SK-N-SH (cell line): ENCODE results near the gene NCLN. TPM values are rescaled to one million over a fixed set of nuclear protein-coding genes. Genes with fewer than 3 reads are reported as not detected.

Source experiments
- CTCF ChIA-PET: fragments of 300-600, 350-600 bp; formaldehyde crosslinking; extraction: SDS; loops from one replicate; lab custom pipeline; 2021; lab: Yijun Ruan, JAX
- POLR2A ChIA-PET: fragments of 350-600 bp; sonication (Branson Sonifier 250); formaldehyde crosslinking; extraction: SDS; loops from one replicate; lab custom pipeline; 2020; ENCODE audit warnings: antibody characterized with exemption, inconsistent platforms; lab: Yijun Ruan, JAX
- DNase-seq: peaks from one replicate; pipeline ENCODE4 v3.0.0; 2012
- H2AFZ ChIP-seq: fragments of 200-600 bp; sonication (generic); 2 replicates; pipeline ENCODE4 v1.8.1; 2016; ENCODE audit warnings: antibody characterized with exemption, mild to moderate bottlenecking, low read depth
- H3F3A ChIP-seq: fragments of 200-600 bp; sonication (generic); replicated peaks from 2 replicates; pipeline ENCODE3; 2016; ENCODE audit warnings: antibody characterized with exemption, mild to moderate bottlenecking; ENCODE audit not compliant: insufficient read depth
- H3K27ac ChIP-seq, 2 experiments: fragments of 200-500 bp in 1 of 2; fragments of 200-600 bp in 1 of 2; sonication (Bioruptor generic) in 1 of 2; sonication (generic), shearing (Covaris generic) in 1 of 2; 2 replicates each; pipeline versions ENCODE4 v1.5.1 to v1.6.1; 2014 to 2016; ENCODE audit warnings: low read depth in 2 of 2, inconsistent platforms in 1 of 2, low read length in 1 of 2, mild to moderate bottlenecking in 1 of 2, mixed read lengths in 1 of 2
- H3K27me3 ChIP-seq: fragments of 200-600 bp; sonication (generic), shearing (Covaris generic); 2 replicates; pipeline ENCODE4 v1.6.1; 2016; ENCODE audit warnings: mixed run types; ENCODE audit not compliant: insufficient read depth
- H3K36me3 ChIP-seq, 2 experiments: fragments of 200-500 bp in 1 of 2; fragments of 200-600 bp in 1 of 2; sonication (Bioruptor generic) in 1 of 2; sonication (generic) in 1 of 2; replicated peaks in 1 of 2; 2 replicates each; pipeline versions ENCODE3 to v1.5.1; 2014 to 2016; ENCODE audit warnings: low read length in 1 of 2, mild to moderate bottlenecking in 1 of 2; ENCODE audit not compliant: insufficient read depth in 2 of 2, control insufficient read depth in 1 of 2
- H3K4me1 ChIP-seq, 2 experiments: fragments of 200-500 bp in 1 of 2; fragments of 200-600 bp in 1 of 2; sonication (Bioruptor generic) in 1 of 2; sonication (generic), shearing (Covaris generic) in 1 of 2; 2 replicates each; pipeline versions ENCODE4 v1.5.1 to v1.6.1; 2014 to 2016; ENCODE audit warnings: low read depth in 1 of 2, low read length in 1 of 2, mixed run types in 1 of 2; ENCODE audit not compliant: insufficient read depth in 2 of 2, control insufficient read depth in 1 of 2
- H3K4me2 ChIP-seq: fragments of 200-600 bp; sonication (generic), shearing (Covaris generic); 2 replicates; pipeline ENCODE4 v1.6.1; 2017; ENCODE audit warnings: mixed run types
- H3K4me3 ChIP-seq, 2 experiments: fragments of 200-500 bp in 1 of 2; fragments of 200-600 bp in 1 of 2; sonication (Bioruptor generic) in 1 of 2; sonication (generic), shearing (Covaris generic) in 1 of 2; 2 replicates each; pipeline versions ENCODE4 v1.5.1 to v1.8.1; 2014 to 2016; ENCODE audit warnings: low read depth in 2 of 2, inconsistent platforms in 1 of 2, low read length in 1 of 2, mild to moderate bottlenecking in 1 of 2, mixed read lengths in 1 of 2, moderate library complexity in 1 of 2
- H3K79me2 ChIP-seq: fragments of 200-600 bp; sonication (generic); 2 replicates; pipeline ENCODE4 v1.8.1; 2017; ENCODE audit warnings: mild to moderate bottlenecking; ENCODE audit not compliant: insufficient read depth
- H3K9ac ChIP-seq: fragments of 200-600 bp; sonication (generic); 2 replicates; pipeline ENCODE4 v1.6.1; 2017; ENCODE audit warnings: mixed run types
- H3K9me2 ChIP-seq: fragments of 200-600 bp; sonication (generic); 2 replicates; pipeline ENCODE4 v1.6.1; 2017; ENCODE audit warnings: mixed run types
- H3K9me3 ChIP-seq: fragments of 200-600 bp; sonication (generic); 2 replicates; pipeline ENCODE4 v1.6.1; 2017; ENCODE audit warnings: mixed run types, mild to moderate bottlenecking, moderate library complexity
- H4K20me1 ChIP-seq: fragments of 200-600 bp; sonication (generic); 2 replicates; pipeline ENCODE4 v1.6.1; 2017; ENCODE audit warnings: mild to moderate bottlenecking, mixed run types; ENCODE audit not compliant: insufficient read depth
- CHD2 ChIP-seq: fragments of 150-350 bp; IDR thresholded peaks from 2 replicates; pipeline ENCODE4 v1.6.1; 2018; ENCODE audit warnings: low read length; ENCODE audit not compliant: partially characterized antibody
- ELF1 ChIP-seq: IDR thresholded peaks from 2 replicates; pipeline ENCODE4 v1.4.0; 2012
- FOXM1 ChIP-seq: IDR thresholded peaks from 2 replicates; pipeline ENCODE4 v1.4.0; 2012; ENCODE audit warnings: low read depth, mild to moderate bottlenecking
- GATA2 ChIP-seq: sonication (generic); formaldehyde crosslinking; IDR thresholded peaks from 2 replicates; pipeline ENCODE4 v1.5.0; 2020; ENCODE audit warnings: mild to moderate bottlenecking, missing genetic modification reagents
- IRF3 ChIP-seq: fragments of 150-350 bp; IDR thresholded peaks from 2 replicates; pipeline ENCODE4 v1.6.1; 2016; ENCODE audit warnings: mild to moderate bottlenecking, low read depth, low read length
- MAX ChIP-seq: IDR thresholded peaks from 2 replicates; pipeline ENCODE4 v1.4.0; 2012; ENCODE audit warnings: low read depth
- PBX3 ChIP-seq: IDR thresholded peaks from 2 replicates; pipeline ENCODE4; 2012
- POLR2AphosphoS5 ChIP-seq: IDR thresholded peaks from 2 replicates; pipeline ENCODE4 v1.6.1; 2012; ENCODE audit warnings: low read depth, low read length
- RAD21 ChIP-seq: IDR thresholded peaks from 2 replicates; pipeline ENCODE4 v1.6.1; 2012; ENCODE audit warnings: mild to moderate bottlenecking, low read length
- REST ChIP-seq: IDR thresholded peaks from 2 replicates; pipeline ENCODE4 v1.6.1; 2012; ENCODE audit warnings: mild to moderate bottlenecking, low read depth, low read length, moderate library complexity
- RXRA ChIP-seq: IDR thresholded peaks from 2 replicates; pipeline ENCODE4 v1.4.0; 2012; ENCODE audit warnings: low read depth, mild to moderate bottlenecking, borderline replicate concordance
- SIN3A ChIP-seq: IDR thresholded peaks from 2 replicates; pipeline ENCODE4 v1.6.1; 2012; ENCODE audit warnings: low read depth, mild to moderate bottlenecking, low read length, moderate library complexity, borderline replicate concordance
- TAF1 ChIP-seq: IDR thresholded peaks from 2 replicates; pipeline ENCODE4 v1.6.1; 2012; ENCODE audit warnings: low read depth, mild to moderate bottlenecking, low read length, moderate library complexity, borderline replicate concordance
- TEAD4 ChIP-seq: IDR thresholded peaks from 2 replicates; pipeline ENCODE4 v1.4.0; 2012; ENCODE audit warnings: mild to moderate bottlenecking, borderline replicate concordance; ENCODE audit not compliant: insufficient read depth
- USF1 ChIP-seq: IDR thresholded peaks from 2 replicates; pipeline ENCODE4 v1.4.0; 2012; ENCODE audit warnings: low read depth, borderline replicate concordance
- YY1 ChIP-seq: IDR thresholded peaks from 2 replicates; pipeline ENCODE4 v1.4.0; 2012; ENCODE audit warnings: low read depth, mild to moderate bottlenecking
- WGBS: methylation state at CpG from one replicate; pipeline ENCODE4 v1.1.6; 2017; ENCODE audit warnings: low lambda C conversion rate; 5-methylcytosine and 5-hydroxymethylcytosine counted together
- polyA plus RNA-seq, 3 experiments: library from polyadenylated mRNA; depleted of rRNA; stranded (reverse); fragments of >200 nt; gene quantifications; 2 replicates each; pipeline ENCODE4 v1.2.3, GENCODE V29; 2012

The NCLN gene
- polyA plus RNA-seq, 1 of the 3 experiments (the other 2 are of a cell fraction), result 69.0 TPM

GRCh38 chr19:3178973-3179738 is 6.6 kb upstream of the NCLN start:
- 99% methylated on average over 21 of the region's 52 CpGs for WGBS
- Histone ChIP-seq H3K36me3 (no peaks in the 10 kb centered on the region), H3K9ac (no peak overlapping the region), H2AFZ (no peak overlapping the region), H3K9me2 (no peaks in the 10 kb centered on the region), H3K79me2 (no peaks in the 10 kb centered on the region), H3K27ac (no peak overlapping the region), H3F3A (peaks cover 3% of the 10 kb centered on the region), H3K27me3 (no peaks in the 10 kb centered on the region), H3K4me3 (no peak overlapping the region), H3K4me1 (no peaks in the 10 kb centered on the region; a peak in 1 of 4 replicates), H3K4me2 (no peak overlapping the region), H3K9me3 (no peaks in the 10 kb centered on the region), H4K20me1 (no peaks in the 10 kb centered on the region)
- TF ChIP-seq IRF3 (no peak), TAF1 (no peak), MAX (no peak), TEAD4 (no peak), REST (no peak), GATA2 (CRISPR knock-in tag) (no peak), FOXM1 (no peak), USF1 (no peak), RAD21 (no peak), PBX3 (no peak), YY1 (no peak), SIN3A (no peak), POLR2AphosphoS5 (no peak), ELF1 (no peak), CHD2 (no peak), RXRA (no peak)
- ChIA-PET POLR2A (no interaction called here), CTCF (interaction anchor here (0.6 to 1.0 kb wide), 3 partner anchors 16 to 32 kb away, joined by 3 to 4 read pairs (median 3); no protein-coding TSS in a partner anchor)
- no peak for DNase-seq
